Endothelial cell (in vitro differentiated cells): ENCODE measurements around the gene KCNJ14. TPM values are rescaled to one million over a fixed set of nuclear protein-coding genes. Genes with fewer than 3 reads are reported as not detected.

Experiments used
- DNase-seq: peaks from one replicate; pipeline ENCODE4 v3.0.0; 2021; ENCODE audit warnings: low spot score
- H3K27ac Mint-ChIP-seq: one replicate; pipeline ENCODE4 v1.8.0; 2021; ENCODE audit warnings: mixed read lengths, inconsistent platforms; ENCODE audit not compliant: unreplicated experiment
- H3K27me3 Mint-ChIP-seq: one replicate; pipeline ENCODE4 v1.8.0; 2021; ENCODE audit warnings: mild to moderate bottlenecking, moderate library complexity, mixed read lengths, inconsistent platforms; ENCODE audit not compliant: unreplicated experiment
- H3K36me3 Mint-ChIP-seq: one replicate; pipeline ENCODE4 v1.8.0; 2021; ENCODE audit warnings: mild to moderate bottlenecking, low read depth, mixed read lengths, inconsistent platforms; ENCODE audit not compliant: unreplicated experiment
- H3K4me1 Mint-ChIP-seq: one replicate; pipeline ENCODE4 v1.8.0; 2021; ENCODE audit warnings: mild to moderate bottlenecking, mixed read lengths, inconsistent platforms; ENCODE audit not compliant: unreplicated experiment
- H3K4me3 Mint-ChIP-seq: one replicate; pipeline ENCODE4 v1.8.0; 2021; ENCODE audit warnings: mild to moderate bottlenecking, mixed read lengths, inconsistent platforms; ENCODE audit not compliant: unreplicated experiment
- H3K9me3 Mint-ChIP-seq: one replicate; pipeline ENCODE4 v1.8.0; 2021; ENCODE audit warnings: mixed read lengths, inconsistent platforms; ENCODE audit not compliant: unreplicated experiment
- total RNA-seq: library from RNA; stranded (reverse); fragmentation: NEBNext Ultra II Directional; extraction: Animal tissue kit (Norgen Biotek cat#: 25700); gene quantifications from one replicate; pipeline ENCODE4 v1.2.1, GENCODE V29; 2021; ENCODE audit not compliant: unreplicated experiment
- TF ChIP-seq, protein P1 (sequence below): fragments of 200-600 bp; sonication (generic); IDR thresholded peaks from one replicate; pipeline ENCODE4 v1.5.0; 2021; ENCODE audit warnings: antibody characterized with exemption; ENCODE audit not compliant: unreplicated experiment

KCNJ14 gene
- total RNA-seq, 1 donor from 2014 or later, result 0.95 TPM

DNA sequence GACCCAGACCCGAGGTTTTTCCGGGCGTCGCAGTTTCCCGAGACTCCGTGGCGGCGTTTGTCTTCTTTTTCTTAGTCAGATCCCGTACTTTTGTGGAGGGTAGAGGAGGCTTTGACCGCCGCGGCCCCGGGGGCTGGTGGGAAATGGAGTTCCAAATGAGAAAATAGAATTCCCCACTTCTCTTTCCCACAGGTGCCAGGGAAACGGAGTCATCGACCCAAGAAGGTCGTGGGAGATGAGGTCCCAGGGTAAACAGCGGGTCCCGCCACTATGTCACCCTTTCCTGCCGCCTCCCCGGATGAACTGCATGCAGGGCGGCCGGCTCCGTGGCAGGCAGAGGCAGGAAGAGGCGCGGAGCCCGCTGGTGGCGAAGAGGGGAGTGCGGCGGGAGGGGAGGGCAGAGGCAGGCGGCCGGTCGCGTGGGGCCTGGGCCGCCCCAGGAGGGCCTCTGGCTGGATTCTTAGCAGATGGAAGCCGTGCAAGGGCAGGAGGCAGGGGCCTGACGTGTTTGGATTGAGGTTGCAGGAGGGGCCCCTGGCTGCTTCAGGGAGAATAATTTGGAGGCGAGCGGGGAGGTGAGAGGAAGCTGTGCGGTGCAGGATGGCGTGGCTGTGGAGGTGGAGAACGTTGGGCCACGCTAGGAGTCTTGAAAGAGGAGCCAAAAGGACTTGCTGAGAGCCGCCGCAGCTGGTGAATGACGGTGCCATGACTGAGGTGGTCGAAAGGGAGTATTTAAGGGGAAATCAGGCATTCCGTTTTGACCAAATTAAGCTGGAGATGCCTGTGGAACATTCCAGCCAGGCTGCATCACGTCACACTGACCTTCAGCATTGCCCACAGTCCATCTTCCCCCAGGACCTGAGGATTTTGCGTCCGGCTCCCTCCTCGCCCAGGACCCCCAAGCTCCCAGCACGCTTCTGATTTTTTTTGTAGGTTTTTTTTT is 25.5 kb downstream of the KCNJ14 start:
- Mint-ChIP-seq H3K36me3 (peaks cover 9% of the 10 kb centered on the region), H3K27me3 (peaks cover 29% of the 10 kb centered on the region), H3K27ac (peak overlapping the region; percentile 79), H3K9me3 (no peaks in the 10 kb centered on the region), H3K4me1 (peaks cover 16% of the 10 kb centered on the region), H3K4me3 (no peak overlapping the region)
- DNase-seq, result no peak
- TF ChIP-seq, protein P1, sequence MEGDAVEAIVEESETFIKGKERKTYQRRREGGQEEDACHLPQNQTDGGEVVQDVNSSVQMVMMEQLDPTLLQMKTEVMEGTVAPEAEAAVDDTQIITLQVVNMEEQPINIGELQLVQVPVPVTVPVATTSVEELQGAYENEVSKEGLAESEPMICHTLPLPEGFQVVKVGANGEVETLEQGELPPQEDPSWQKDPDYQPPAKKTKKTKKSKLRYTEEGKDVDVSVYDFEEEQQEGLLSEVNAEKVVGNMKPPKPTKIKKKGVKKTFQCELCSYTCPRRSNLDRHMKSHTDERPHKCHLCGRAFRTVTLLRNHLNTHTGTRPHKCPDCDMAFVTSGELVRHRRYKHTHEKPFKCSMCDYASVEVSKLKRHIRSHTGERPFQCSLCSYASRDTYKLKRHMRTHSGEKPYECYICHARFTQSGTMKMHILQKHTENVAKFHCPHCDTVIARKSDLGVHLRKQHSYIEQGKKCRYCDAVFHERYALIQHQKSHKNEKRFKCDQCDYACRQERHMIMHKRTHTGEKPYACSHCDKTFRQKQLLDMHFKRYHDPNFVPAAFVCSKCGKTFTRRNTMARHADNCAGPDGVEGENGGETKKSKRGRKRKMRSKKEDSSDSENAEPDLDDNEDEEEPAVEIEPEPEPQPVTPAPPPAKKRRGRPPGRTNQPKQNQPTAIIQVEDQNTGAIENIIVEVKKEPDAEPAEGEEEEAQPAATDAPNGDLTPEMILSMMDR, result no peak

DNA sequence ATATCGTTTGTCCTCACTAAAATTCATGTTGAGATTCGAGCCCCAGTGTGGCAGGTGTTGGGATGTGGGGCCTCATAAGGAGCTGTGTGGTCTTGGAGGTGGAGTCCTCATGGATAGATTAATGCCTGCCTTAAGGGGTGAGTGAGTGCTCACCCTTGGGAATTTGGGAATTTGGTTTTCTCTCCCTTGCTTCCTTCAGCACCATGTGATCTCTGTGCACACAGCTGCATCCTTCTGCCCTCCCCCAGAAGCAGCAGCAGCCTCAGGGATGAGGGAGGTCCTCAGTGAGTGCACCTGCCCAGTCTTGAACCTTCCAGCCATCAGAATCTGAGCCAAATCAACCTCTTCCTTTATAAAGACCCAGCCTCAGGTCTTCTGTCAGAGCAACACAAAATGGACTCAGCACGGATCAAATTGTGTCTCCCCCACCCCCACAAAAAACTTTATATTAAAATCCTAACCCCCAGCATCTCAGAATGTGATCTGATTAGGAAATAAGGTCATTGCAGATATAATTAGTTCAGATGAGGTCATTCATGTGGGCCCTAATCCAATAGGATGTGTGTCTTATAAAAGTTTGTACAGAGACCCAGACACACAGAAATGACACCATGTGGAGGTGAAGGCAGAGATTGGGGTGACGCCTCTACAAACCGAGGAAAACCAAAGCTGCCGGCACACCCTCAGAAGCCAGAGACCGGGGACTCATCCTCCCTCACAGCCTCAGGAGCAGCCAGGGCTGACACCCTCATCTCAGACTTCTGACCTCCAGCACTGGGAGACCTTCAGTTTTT is 26.7 kb downstream of the KCNJ14 start:
- Mint-ChIP-seq H3K36me3 (peaks cover under 1% of the 10 kb centered on the region), H3K4me3 (peak overlapping the region; percentile 47), H3K4me1 (peaks cover 16% of the 10 kb centered on the region), H3K27ac (peak overlapping the region; percentile 52), H3K27me3 (peaks cover 22% of the 10 kb centered on the region), H3K9me3 (no peaks in the 10 kb centered on the region)
- DNase-seq, result no peak
- TF ChIP-seq, protein P1, result no peak

DNA sequence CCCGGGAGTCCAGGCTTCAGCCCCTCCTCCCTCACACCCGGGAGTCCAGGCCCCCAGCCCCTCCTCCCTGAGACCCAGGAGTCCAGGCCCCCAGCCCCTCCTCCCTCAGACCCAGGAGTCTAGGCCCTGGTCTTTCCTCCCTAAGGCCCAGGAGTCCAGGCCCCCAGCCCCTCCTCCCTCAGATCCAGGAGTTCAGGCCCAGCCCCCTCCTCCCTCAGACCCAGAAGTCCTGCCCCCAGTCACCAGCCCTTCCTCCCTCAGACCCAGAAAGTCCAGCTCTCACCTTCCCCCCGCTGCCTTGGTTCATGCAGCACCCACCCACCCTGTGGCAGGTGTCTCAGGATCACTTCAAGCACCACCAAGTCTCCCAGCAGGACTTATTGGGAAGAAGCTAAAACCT is 27.9 kb downstream of the KCNJ14 start:
- no peaks in the 10 kb centered on the region for H3K36me3 Mint-ChIP-seq
- H3K27me3 Mint-ChIP-seq, result peaks cover 27% of the 10 kb centered on the region

GRCh38 chr19:48484247-48484893 is 29.0 kb downstream of the KCNJ14 start:
- no peaks in the 10 kb centered on the region for H3K9me3 Mint-ChIP-seq
- H3K4me1 Mint-ChIP-seq, result peaks cover 15% of the 10 kb centered on the region
- TF ChIP-seq, protein P1, result no peak
- peak overlapping the region; percentile 28 for H3K27ac Mint-ChIP-seq
- no peak overlapping the region for H3K4me3 Mint-ChIP-seq
- no peak for DNase-seq
- H3K36me3 Mint-ChIP-seq, result no peaks in the 10 kb centered on the region
- peaks cover 30% of the 10 kb centered on the region for H3K27me3 Mint-ChIP-seq

More for the DNA sequence above, 27.9 kb downstream of the KCNJ14 start:
- TF ChIP-seq, protein P1, result no peak
- DNase-seq, result no peak
- no peak overlapping the region for H3K4me3 Mint-ChIP-seq
- H3K9me3 Mint-ChIP-seq, result no peaks in the 10 kb centered on the region
- peaks cover 16% of the 10 kb centered on the region for H3K4me1 Mint-ChIP-seq
- no peak overlapping the region for H3K27ac Mint-ChIP-seq
